Endothelial cell of umbilical vein (primary cell): ENCODE results near the gene AATF. TPM values are rescaled to one million over a fixed set of nuclear protein-coding genes. Genes with fewer than 3 reads are reported as not detected.

ENCODE experiments used
- BruUV-seq: library from RNA; stranded (reverse); fragments of 400-500 nt; replicated peaks from 2 replicates; lab custom pipeline; 2021; lab: Mats Ljungman, UMichigan
- CTCF ChIA-PET: fragments of 300-600, 350-600 bp; sonication (Branson Sonifier 250); formaldehyde crosslinking; loops from one replicate; lab custom pipeline; 2021; ENCODE audit warnings: antibody characterized with exemption, inconsistent platforms; lab: Charles Lee
- POLR2A ChIA-PET: fragments of 300-600, 350-600 bp; sonication (Branson Sonifier 250); formaldehyde crosslinking; loops from one replicate; lab custom pipeline; 2021; ENCODE audit warnings: antibody characterized with exemption, inconsistent platforms; lab: Charles Lee
- DNase-seq: peaks from one replicate; pipeline ENCODE4 v3.0.0-alpha.2; 2011; ENCODE audit warnings: low read depth, low spot score
- FAIRE-seq: peaks from 2 replicates; lab custom pipeline; 2011; peaks lifted over from hg19 to GRCh38; lab: Jason Lieb, UNC
- H2AFZ ChIP-seq: 2 replicates; pipeline ENCODE4 v1.6.0; 2012; ENCODE audit warnings: low read depth, low read length, control low read depth, inconsistent platforms
- H3K27ac ChIP-seq: 2 replicates; pipeline ENCODE4 v1.5.1; 2011; ENCODE audit warnings: low read depth, mild to moderate bottlenecking, control low read depth, low read length, moderate library complexity; ENCODE audit not compliant: insufficient read depth
- H3K27me3 ChIP-seq, 2 experiments: 2 replicates each; pipeline versions ENCODE4 v1.6.0 to v1.6.1; 2011; ENCODE audit warnings: low read length in 2 of 2, mixed read lengths in 1 of 2; ENCODE audit not compliant: control insufficient read depth in 2 of 2, insufficient read depth in 2 of 2
- H3K36me3 ChIP-seq, 2 experiments: 2 replicates in 1 of 2; 3 replicates in 1 of 2; pipeline ENCODE4 v1.5.1; 2011; ENCODE audit warnings: low read length in 2 of 2, mild to moderate bottlenecking in 1 of 2, moderate library complexity in 1 of 2; ENCODE audit not compliant: control insufficient read depth in 2 of 2, insufficient read depth in 2 of 2; ENCODE audit errors: extremely low read depth in 1 of 2
- H3K4me1 ChIP-seq: 3 replicates; pipeline ENCODE4 v1.5.1; 2011; ENCODE audit warnings: mild to moderate bottlenecking, low read length; ENCODE audit not compliant: control insufficient read depth, insufficient read depth; ENCODE audit errors: extremely low read depth
- H3K4me2 ChIP-seq: 2 replicates; pipeline ENCODE4 v1.6.1; 2011; ENCODE audit warnings: low read length, control low read depth, mixed read lengths; ENCODE audit not compliant: insufficient read depth
- H3K4me3 ChIP-seq, 3 experiments: fragments of 200-600 bp in 1 of 3; sonication (generic), shearing (Covaris generic) in 1 of 3; replicated peaks in 1 of 3; 2 replicates each; pipeline ENCODE4 v1.5.1; 2011 to 2016; ENCODE audit warnings: control low read depth in 3 of 3, low read length in 3 of 3, mild to moderate bottlenecking in 2 of 3, inconsistent platforms in 1 of 3, low read depth in 1 of 3, moderate library complexity in 1 of 3; ENCODE audit not compliant: insufficient read depth in 1 of 3
- H3K79me2 ChIP-seq: 2 replicates; pipeline ENCODE4 v1.6.0; 2012; ENCODE audit warnings: low read length, inconsistent platforms; ENCODE audit not compliant: control insufficient read depth, insufficient read depth
- H3K9ac ChIP-seq: replicated peaks from 2 replicates; pipeline ENCODE3; 2011; ENCODE audit warnings: low read length, control low read depth; ENCODE audit not compliant: insufficient read depth; ENCODE audit errors: extremely low read depth
- H3K9me1 ChIP-seq: replicated peaks from 3 replicates; pipeline ENCODE4 v1.6.0; 2011; ENCODE audit warnings: mild to moderate bottlenecking, low read length; ENCODE audit not compliant: control insufficient read depth, insufficient read depth; ENCODE audit errors: extremely low read depth
- H3K9me3 ChIP-seq: replicated peaks from 2 replicates; pipeline ENCODE4 v1.5.1; 2012; ENCODE audit warnings: low read length, inconsistent platforms; ENCODE audit not compliant: control insufficient read depth, insufficient read depth
- H4K20me1 ChIP-seq: replicated peaks from 2 replicates; pipeline ENCODE3; 2011; ENCODE audit warnings: mild to moderate bottlenecking, low read length; ENCODE audit not compliant: control insufficient read depth, insufficient read depth; ENCODE audit errors: extremely low read depth
- CTCF ChIP-seq, 2 donors: IDR thresholded peaks; 1 replicate in 1 of 2; 2 replicates in 1 of 2; pipeline ENCODE4 v1.5.1; 2011; ENCODE audit warnings: low read length in 2 of 2, mild to moderate bottlenecking in 2 of 2, moderate library complexity in 2 of 2, control low read depth in 1 of 2, inconsistent platforms in 1 of 2, low read depth in 1 of 2; ENCODE audit not compliant: insufficient read depth in 1 of 2; ENCODE audit errors: extremely low read depth in 1 of 2
- EZH2 ChIP-seq: IDR thresholded peaks from 2 replicates; pipeline ENCODE4 v1.6.1; 2012; ENCODE audit warnings: borderline replicate concordance, low read depth, mild to moderate bottlenecking, moderate library complexity, low read length, inconsistent platforms; ENCODE audit not compliant: severe bottlenecking
- FOS ChIP-seq: IDR thresholded peaks from 2 replicates; pipeline ENCODE4 v1.6.1; 2011; ENCODE audit warnings: mild to moderate bottlenecking, low read length, moderate library complexity, borderline replicate concordance; ENCODE audit not compliant: insufficient read depth
- GATA2 ChIP-seq: IDR thresholded peaks from 2 replicates; pipeline ENCODE4 v1.7.0; 2011; ENCODE audit warnings: low read depth, mild to moderate bottlenecking, moderate library complexity, mixed read lengths, low read length; ENCODE audit not compliant: insufficient read length, insufficient read depth
- JUN ChIP-seq: IDR thresholded peaks from 2 replicates; pipeline ENCODE4 v1.6.1; 2011; ENCODE audit warnings: borderline replicate concordance, low read depth; ENCODE audit not compliant: insufficient read length, insufficient read depth
- MAX ChIP-seq: IDR thresholded peaks from 2 replicates; pipeline ENCODE4 v1.6.1; 2011; ENCODE audit not compliant: insufficient read depth, insufficient read length
- MYC ChIP-seq: IDR thresholded peaks from one replicate; pipeline ENCODE4 v1.6.1; 2011; ENCODE audit warnings: mild to moderate bottlenecking, low read depth, low read length
- POLR2A ChIP-seq: IDR thresholded peaks from 2 replicates; pipeline ENCODE4 v1.6.1; 2012; ENCODE audit warnings: low read depth, mild to moderate bottlenecking, control low read depth, low read length
- POLR2AphosphoS5 ChIP-seq: IDR thresholded peaks from 2 replicates; pipeline ENCODE4 v1.6.1; 2012; ENCODE audit warnings: low read depth, mild to moderate bottlenecking, control low read depth, low read length, moderate library complexity; ENCODE audit not compliant: insufficient read depth
- dilution Hi-C: fragments of 300-500 bp; cut with MboI; formaldehyde crosslinking; loops from one replicate; pipeline ENCODE4 v1.15.0; 2019; ENCODE audit warnings: low sequenced_read_pairs; ENCODE audit not compliant: extremely low pct_ligation_motif_present
- intact Hi-C: fragments of 100-400 bp; cut with micrococcal nuclease; formaldehyde crosslinking; loops from one replicate; pipeline ENCODE4 v1.10.0; 2022
- polyA plus RNA-seq, 4 experiments: library from polyadenylated mRNA; depleted of rRNA in 3 of 4; stranded (reverse) in 3 of 4; unstranded in 1 of 4; fragments of >200 nt; gene quantifications; 2 replicates each; pipeline versions ENCODE4 v1.2.1 to v1.2.3, GENCODE V29; 2011 to 2012; ENCODE audit warnings: missing spikeins in 1 of 4
- total RNA-seq: library from RNA; stranded (reverse); gene quantifications from 2 replicates; pipeline ENCODE4 v1.2.3, GENCODE V29; 2021

AATF gene
- total and polyA plus RNA-seq, 2 donors (not counting 3 experiments of a cell fraction or from before 2014, with no cell fraction given), result 15.7 to 47.2 TPM

- FAIRE-seq (no peak), DNase-seq (no peak)
- no peak overlapping the region for H3K4me2 ChIP-seq
- no TSS peak for BruUV-seq
- no peaks in the 10 kb centered on the region for H3K27me3 ChIP-seq
- intact Hi-C loops (no loop called here), dilution Hi-C loops (no loop called here)
- no peak overlapping the region for H2AFZ ChIP-seq
- POLR2A ChIA-PET, result no interaction called here
- peaks cover 15% of the 10 kb centered on the region for H3K79me2 ChIP-seq
- H3K9me3 ChIP-seq, result no peaks in the 10 kb centered on the region
- no peaks in the 10 kb centered on the region for H3K4me1 ChIP-seq
- CTCF ChIA-PET, result no interaction called here
- no peak overlapping the region for H3K4me3 ChIP-seq
- peaks cover 11% of the 10 kb centered on the region for H4K20me1 ChIP-seq
- TF ChIP-seq CTCF (IDR thresholded peaks at IDR 0.05; ENCODE audit: extremely low read depth in 1 of 2, insufficient read depth in 1 of 2, low read depth in 1 of 2, low read length in 2 of 2) (no peak), POLR2A (no peak), POLR2AphosphoS5 (no peak), EZH2 (no peak), FOS (no peak), MAX (no peak), GATA2 (no peak), MYC (no peak), JUN (no peak)
- H3K27ac ChIP-seq, result no peak overlapping the region
- no peaks in the 10 kb centered on the region for H3K9me1 ChIP-seq
- no peak overlapping the region for H3K9ac ChIP-seq
- no peaks in the 10 kb centered on the region for H3K36me3 ChIP-seq
Observed at GRCh38 chr17:36972905-36973304, 24.2 kb downstream of the AATF start.
